Fibroblast of lung (primary cell): ENCODE data around the gene COLEC12.

Source experiments
- EZH2 ChIP-seq: IDR thresholded peaks from 2 replicates; pipeline ENCODE4 v1.5.1; 2012; ENCODE audit warnings: low read length, control low read depth, mild to moderate bottlenecking; ENCODE audit errors: missing control alignments
- TF ChIP-seq, protein P1 (sequence below), 2 donors: IDR thresholded peaks in 1 of 2; conservative IDR thresholded peaks in 1 of 2; 1 replicate in 1 of 2; 2 replicates in 1 of 2; pipeline ENCODE4 v1.5.1; 2011 to 2012; ENCODE audit warnings: low read length in 2 of 2, control low read depth in 1 of 2, inconsistent platforms in 1 of 2, low read depth in 1 of 2, mild to moderate bottlenecking in 1 of 2

DNA sequence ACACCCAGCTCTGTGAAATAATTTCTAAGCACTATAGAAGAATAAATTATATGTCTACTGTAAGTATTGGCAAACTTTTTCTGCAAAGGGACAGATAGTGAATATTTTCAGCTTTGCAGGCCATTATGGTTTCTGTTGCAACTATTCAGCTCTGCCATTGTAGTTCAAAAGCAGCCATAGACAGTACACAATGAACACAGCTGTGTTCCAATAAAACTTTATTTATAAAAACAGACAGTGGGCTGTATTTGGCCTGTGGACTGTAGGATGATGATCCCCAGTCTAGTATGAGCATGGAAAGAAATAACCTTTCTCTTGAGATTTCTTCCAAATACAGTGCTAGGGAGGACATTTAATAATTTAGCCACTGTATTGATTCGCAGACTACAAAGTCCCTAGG, 197.5 kb downstream of the COLEC12 start:
- TF ChIP-seq, protein P1, sequence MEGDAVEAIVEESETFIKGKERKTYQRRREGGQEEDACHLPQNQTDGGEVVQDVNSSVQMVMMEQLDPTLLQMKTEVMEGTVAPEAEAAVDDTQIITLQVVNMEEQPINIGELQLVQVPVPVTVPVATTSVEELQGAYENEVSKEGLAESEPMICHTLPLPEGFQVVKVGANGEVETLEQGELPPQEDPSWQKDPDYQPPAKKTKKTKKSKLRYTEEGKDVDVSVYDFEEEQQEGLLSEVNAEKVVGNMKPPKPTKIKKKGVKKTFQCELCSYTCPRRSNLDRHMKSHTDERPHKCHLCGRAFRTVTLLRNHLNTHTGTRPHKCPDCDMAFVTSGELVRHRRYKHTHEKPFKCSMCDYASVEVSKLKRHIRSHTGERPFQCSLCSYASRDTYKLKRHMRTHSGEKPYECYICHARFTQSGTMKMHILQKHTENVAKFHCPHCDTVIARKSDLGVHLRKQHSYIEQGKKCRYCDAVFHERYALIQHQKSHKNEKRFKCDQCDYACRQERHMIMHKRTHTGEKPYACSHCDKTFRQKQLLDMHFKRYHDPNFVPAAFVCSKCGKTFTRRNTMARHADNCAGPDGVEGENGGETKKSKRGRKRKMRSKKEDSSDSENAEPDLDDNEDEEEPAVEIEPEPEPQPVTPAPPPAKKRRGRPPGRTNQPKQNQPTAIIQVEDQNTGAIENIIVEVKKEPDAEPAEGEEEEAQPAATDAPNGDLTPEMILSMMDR (conservative IDR thresholded peaks at IDR 0.05 in 1 of 2, IDR thresholded peaks at IDR 0.05 in 1 of 2; ENCODE audit: low read depth in 1 of 2, low read length in 2 of 2), result no peak
- TF ChIP-seq EZH2, result no peak
